H9 (cell line): ENCODE data around the gene GPATCH2. TPM values are rescaled to one million over a fixed set of nuclear protein-coding genes. Genes with fewer than 3 reads are reported as not detected.

Experiments
- DNase-seq: peaks from one replicate; pipeline ENCODE4 v3.0.0-alpha.2; 2017
- H2AFZ ChIP-seq: one replicate; pipeline ENCODE4 v1.6.1; 2013; ENCODE audit warnings: mild to moderate bottlenecking, low read length, control low read depth, moderate library complexity
- H2AK5ac ChIP-seq: 2 replicates; pipeline ENCODE4 v1.6.1; 2013; ENCODE audit warnings: low read length, control low read depth, mixed read lengths; ENCODE audit not compliant: insufficient read length
- H2BK120ac ChIP-seq: one replicate; pipeline ENCODE4 v1.6.1; 2013; ENCODE audit warnings: low read depth, mild to moderate bottlenecking, low read length, control low read depth, inconsistent platforms; ENCODE audit not compliant: poor library complexity, severe bottlenecking
- H2BK12ac ChIP-seq: 2 replicates; pipeline ENCODE4 v1.6.1; 2013; ENCODE audit warnings: low read length, control low read depth, mixed read lengths, low read depth; ENCODE audit not compliant: insufficient read length
- H2BK15ac ChIP-seq: 2 replicates; pipeline ENCODE4 v1.6.1; 2013; ENCODE audit warnings: low read depth, low read length, control low read depth
- H2BK20ac ChIP-seq: one replicate; pipeline ENCODE4 v1.6.1; 2013; ENCODE audit warnings: low read depth, mild to moderate bottlenecking, low read length, control low read depth, inconsistent platforms; ENCODE audit not compliant: poor library complexity, severe bottlenecking
- H2BK5ac ChIP-seq: 2 replicates; pipeline ENCODE4 v1.6.1; 2013; ENCODE audit warnings: low read length, control low read depth, mixed read lengths; ENCODE audit not compliant: insufficient read length
- H3K14ac ChIP-seq: 2 replicates; pipeline ENCODE4 v1.6.1; 2013; ENCODE audit warnings: low read length, control low read depth; ENCODE audit not compliant: insufficient read depth
- H3K18ac ChIP-seq: 2 replicates; pipeline ENCODE4 v1.6.1; 2013; ENCODE audit warnings: low read depth, mild to moderate bottlenecking, mixed read lengths, low read length, control low read depth; ENCODE audit not compliant: insufficient read length
- H3K23ac ChIP-seq: 2 replicates; pipeline ENCODE4 v1.6.1; 2013; ENCODE audit warnings: low read length, control low read depth, mixed read lengths, low read depth; ENCODE audit not compliant: insufficient read length
- H3K23me2 ChIP-seq: 2 replicates; pipeline ENCODE4 v1.6.1; 2013; ENCODE audit warnings: low read depth, mild to moderate bottlenecking, mixed read lengths, low read length, control low read depth; ENCODE audit not compliant: insufficient read length, poor library complexity, severe bottlenecking
- H3K27ac ChIP-seq: 2 replicates; pipeline ENCODE4 v1.5.1; 2013; ENCODE audit warnings: low read length, control low read depth, mixed read lengths, low read depth; ENCODE audit not compliant: insufficient read length
- H3K27me3 ChIP-seq: 2 replicates; pipeline ENCODE4 v1.6.1; 2013; ENCODE audit warnings: low read length, control low read depth, inconsistent platforms; ENCODE audit not compliant: insufficient read depth
- H3K4ac ChIP-seq: 2 replicates; pipeline ENCODE4 v1.6.1; 2013; ENCODE audit warnings: low read depth, mild to moderate bottlenecking, control low read depth, inconsistent platforms, low read length, moderate library complexity
- H3K4me1 ChIP-seq: 2 replicates; pipeline ENCODE4 v1.6.1; 2013; ENCODE audit warnings: low read length, control low read depth, inconsistent platforms; ENCODE audit not compliant: insufficient read depth
- H3K4me2 ChIP-seq: 2 replicates; pipeline ENCODE4 v1.6.1; 2013; ENCODE audit warnings: low read length, control low read depth, mixed read lengths; ENCODE audit not compliant: insufficient read length, insufficient read depth
- H3K56ac ChIP-seq: 2 replicates; pipeline ENCODE4 v1.6.1; 2013; ENCODE audit warnings: low read depth, mild to moderate bottlenecking, mixed read lengths, low read length, control low read depth; ENCODE audit not compliant: insufficient read length
- H3K79me1 ChIP-seq: 2 replicates; pipeline ENCODE4 v1.6.1; 2013; ENCODE audit warnings: low read depth, mild to moderate bottlenecking, moderate library complexity, low read length, control low read depth, inconsistent platforms; ENCODE audit not compliant: insufficient read depth, poor library complexity, severe bottlenecking
- H3K79me2 ChIP-seq: 2 replicates; pipeline ENCODE4 v1.6.1; 2013; ENCODE audit warnings: low read length, control low read depth, inconsistent platforms; ENCODE audit not compliant: insufficient read depth
- H3K9ac ChIP-seq: 2 replicates; pipeline ENCODE4 v1.6.1; 2013; ENCODE audit warnings: low read length, control low read depth, mixed read lengths; ENCODE audit not compliant: insufficient read length; ENCODE audit errors: extremely low read depth
- H3K9me3 ChIP-seq: one replicate; pipeline ENCODE4 v1.6.1; 2013; ENCODE audit warnings: low read depth, low read length, inconsistent platforms; ENCODE audit not compliant: control insufficient read depth
- H3T11ph ChIP-seq: one replicate; pipeline ENCODE4 v1.6.1; 2013; ENCODE audit warnings: mild to moderate bottlenecking, low read length, control low read depth, inconsistent platforms
- H4K20me1 ChIP-seq: one replicate; pipeline ENCODE4 v1.6.1; 2013; ENCODE audit not compliant: control insufficient read depth, insufficient read length, insufficient read depth
- H4K5ac ChIP-seq: 2 replicates; pipeline ENCODE4 v1.6.1; 2013; ENCODE audit warnings: low read depth, mild to moderate bottlenecking, mixed read lengths, low read length, control low read depth; ENCODE audit not compliant: insufficient read length
- H4K8ac ChIP-seq: replicated peaks from 2 replicates; pipeline ENCODE4 v1.6.1; 2013; ENCODE audit warnings: low read length, control low read depth, mixed read lengths, low read depth; ENCODE audit not compliant: insufficient read length
- H4K91ac ChIP-seq: 2 replicates; pipeline ENCODE4 v1.6.1; 2013; ENCODE audit warnings: low read depth, mild to moderate bottlenecking, moderate library complexity, mixed read lengths, low read length, control low read depth; ENCODE audit not compliant: insufficient read length
- H3K27ac Mint-ChIP-seq, 3 experiments: 2 replicates in 2 of 3; 3 replicates in 1 of 3; pipeline ENCODE4 v1.8.0; 2020 to 2021; ENCODE audit warnings: mixed read lengths in 3 of 3, mild to moderate bottlenecking in 1 of 3, moderate library complexity in 1 of 3
- H3K27me3 Mint-ChIP-seq: 2 replicates; pipeline ENCODE4 v1.8.0; 2021; ENCODE audit warnings: low read depth, mild to moderate bottlenecking, moderate library complexity, mixed read lengths
- H3K36me3 Mint-ChIP-seq, 3 experiments: 2 replicates in 2 of 3; 3 replicates in 1 of 3; pipeline ENCODE4 v1.8.0; 2020 to 2021; ENCODE audit warnings: low read depth in 3 of 3, mixed read lengths in 3 of 3; ENCODE audit not compliant: insufficient read depth in 1 of 3
- H3K4me1 Mint-ChIP-seq, 2 experiments: 2 replicates each; pipeline ENCODE4 v1.8.0; 2020; ENCODE audit warnings: mixed read lengths in 2 of 2
- H3K4me3 Mint-ChIP-seq, 2 experiments: 2 replicates in 1 of 2; 3 replicates in 1 of 2; pipeline ENCODE4 v1.8.0; 2020 to 2021; ENCODE audit warnings: mild to moderate bottlenecking in 2 of 2, mixed read lengths in 2 of 2, moderate library complexity in 1 of 2
- H3K9me3 Mint-ChIP-seq, 2 experiments: 2 replicates in 1 of 2; 3 replicates in 1 of 2; pipeline ENCODE4 v1.8.0; 2020; ENCODE audit warnings: mild to moderate bottlenecking in 2 of 2, mixed read lengths in 2 of 2, moderate library complexity in 1 of 2
- WGBS: extraction: QIAGEN DNeasy Blood & Tissue Kit; methylation state at CpG from one replicate; pipeline ENCODE4 v1.1.7; 2013; ENCODE audit warnings: missing lambda C conversion rate, low lambda C conversion rate, mixed read lengths; ENCODE audit not compliant: insufficient read length; ENCODE audit errors: extremely low coverage; 5-methylcytosine and 5-hydroxymethylcytosine counted together
- total RNA-seq: library from RNA; stranded (reverse); gene quantifications from 2 replicates; pipeline ENCODE4 v1.2.1, GENCODE V29; 2021
- TF ChIP-seq, protein P1 (sequence below): fragments of 200-600 bp; sonication (generic); conservative IDR thresholded peaks from 3 replicates; pipeline ENCODE4 v1.8.0; 2021; ENCODE audit warnings: antibody characterized with exemption, mild to moderate bottlenecking

The GPATCH2 gene
- total RNA-seq, 1 experiment from 2014 or later = 14.3 TPM

DNA sequence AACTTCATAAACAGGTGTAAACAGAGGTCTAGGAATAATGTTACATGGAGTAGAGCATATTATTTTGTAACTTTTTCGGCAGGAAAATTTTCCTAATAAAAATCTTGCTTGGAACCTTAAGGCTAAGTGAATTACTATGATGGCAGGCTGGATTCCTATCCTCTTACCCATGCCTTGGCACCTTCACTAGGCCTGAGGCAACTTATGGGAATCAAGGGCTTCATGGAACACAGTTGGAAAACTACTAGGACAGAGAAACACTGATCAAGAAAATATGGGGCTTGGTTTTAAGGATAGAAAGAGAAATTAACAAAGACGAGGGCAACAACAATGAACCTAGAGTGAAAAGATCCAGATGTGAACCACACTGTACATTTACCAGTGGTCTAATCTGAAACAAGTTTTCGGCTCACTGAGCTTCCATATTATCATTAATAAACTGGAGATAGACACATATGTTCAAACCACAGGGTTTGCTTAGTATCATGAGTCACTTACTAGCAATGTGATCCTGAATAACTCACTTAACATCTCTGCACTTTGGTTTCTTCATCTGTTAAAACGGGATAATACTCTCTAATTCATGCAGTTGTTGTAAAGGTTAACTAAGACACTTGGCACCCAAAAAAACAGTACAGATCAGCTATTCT is 68.5 kb downstream of the GPATCH2 start:
- no peak overlapping the region for H3K23ac ChIP-seq
- peaks cover 3 to 4% of the 10 kb centered on the region in 2 experiments for H3K4me1 Mint-ChIP-seq
- H3K9me3 Mint-ChIP-seq = no peaks in the 10 kb centered on the region
- no peak overlapping the region for H3K27ac Mint-ChIP-seq
- H4K5ac ChIP-seq = no peak overlapping the region
- no peaks in the 10 kb centered on the region for H3K79me2 ChIP-seq
- TF ChIP-seq, protein P1, sequence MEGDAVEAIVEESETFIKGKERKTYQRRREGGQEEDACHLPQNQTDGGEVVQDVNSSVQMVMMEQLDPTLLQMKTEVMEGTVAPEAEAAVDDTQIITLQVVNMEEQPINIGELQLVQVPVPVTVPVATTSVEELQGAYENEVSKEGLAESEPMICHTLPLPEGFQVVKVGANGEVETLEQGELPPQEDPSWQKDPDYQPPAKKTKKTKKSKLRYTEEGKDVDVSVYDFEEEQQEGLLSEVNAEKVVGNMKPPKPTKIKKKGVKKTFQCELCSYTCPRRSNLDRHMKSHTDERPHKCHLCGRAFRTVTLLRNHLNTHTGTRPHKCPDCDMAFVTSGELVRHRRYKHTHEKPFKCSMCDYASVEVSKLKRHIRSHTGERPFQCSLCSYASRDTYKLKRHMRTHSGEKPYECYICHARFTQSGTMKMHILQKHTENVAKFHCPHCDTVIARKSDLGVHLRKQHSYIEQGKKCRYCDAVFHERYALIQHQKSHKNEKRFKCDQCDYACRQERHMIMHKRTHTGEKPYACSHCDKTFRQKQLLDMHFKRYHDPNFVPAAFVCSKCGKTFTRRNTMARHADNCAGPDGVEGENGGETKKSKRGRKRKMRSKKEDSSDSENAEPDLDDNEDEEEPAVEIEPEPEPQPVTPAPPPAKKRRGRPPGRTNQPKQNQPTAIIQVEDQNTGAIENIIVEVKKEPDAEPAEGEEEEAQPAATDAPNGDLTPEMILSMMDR = no peak
- no peaks in the 10 kb centered on the region for H3K9me3 ChIP-seq
- H4K20me1 ChIP-seq = no peaks in the 10 kb centered on the region
- H3K27me3 ChIP-seq = no peaks in the 10 kb centered on the region
- H3K23me2 ChIP-seq = no peaks in the 10 kb centered on the region
- no peaks in the 10 kb centered on the region for H3K36me3 Mint-ChIP-seq
- no peak overlapping the region for H3K27ac ChIP-seq
- no peaks in the 10 kb centered on the region for H3K27me3 Mint-ChIP-seq
- no peak overlapping the region for H3K4me3 Mint-ChIP-seq
- H3K79me1 ChIP-seq = no peaks in the 10 kb centered on the region
- H3K56ac ChIP-seq = no peak overlapping the region
- no peak overlapping the region for H3K4ac ChIP-seq
- H2AK5ac ChIP-seq = no peak overlapping the region
- no peak overlapping the region for H3K9ac ChIP-seq
- no peak overlapping the region for H2AFZ ChIP-seq
- no peak overlapping the region for H4K8ac ChIP-seq
- no CpG with 5 or more reads among the region's 4 CpGs for WGBS
- no peaks in the 10 kb centered on the region for H3K4me1 ChIP-seq
- H2BK120ac ChIP-seq = no peak overlapping the region
- H2BK12ac ChIP-seq = no peak overlapping the region
- no peak overlapping the region for H3K4me2 ChIP-seq
- H2BK15ac ChIP-seq = no peak overlapping the region
- H3K18ac ChIP-seq = no peak overlapping the region
- no peak overlapping the region for H4K91ac ChIP-seq
- no peak for DNase-seq
- no peak overlapping the region for H3K14ac ChIP-seq
- H2BK5ac ChIP-seq = no peak overlapping the region
- no peak overlapping the region for H3T11ph ChIP-seq
- H2BK20ac ChIP-seq = no peak overlapping the region
